WI38 (cell line): ENCODE measurements around the gene TMEM86B.

ENCODE experiments used
- H3K4me3 ChIP-seq: 2 replicates; pipeline ENCODE4 v1.5.1; 2011; ENCODE audit warnings: low read depth, mild to moderate bottlenecking, control low read depth, low read length
- CTCF ChIP-seq: IDR thresholded peaks from 2 replicates; pipeline ENCODE4 v1.5.1; 2012; ENCODE audit warnings: low read depth, mild to moderate bottlenecking, control low read depth, low read length

TMEM86B gene

GRCh38 chr19:55196803-55197202 is 31.8 kb downstream of the TMEM86B start:
- no peak overlapping the region for H3K4me3 ChIP-seq
- TF ChIP-seq CTCF, result no peak

- no peak overlapping the region for H3K4me3 ChIP-seq
- TF ChIP-seq CTCF, result no peak
Observed at GRCh38 chr19:55193481-55193880, 35.1 kb downstream of the TMEM86B start.

GRCh38 chr19:55189403-55189835 is 39.1 kb downstream of the TMEM86B start:
- TF ChIP-seq CTCF, result no peak
- no peak overlapping the region for H3K4me3 ChIP-seq

GRCh38 chr19:55188625-55189024 is 39.9 kb downstream of the TMEM86B start:
- no peak overlapping the region for H3K4me3 ChIP-seq
- no peak for TF ChIP-seq CTCF

- no peak for TF ChIP-seq CTCF
- no peak overlapping the region for H3K4me3 ChIP-seq
Observed at GRCh38 chr19:55186080-55186479, 42.5 kb downstream of the TMEM86B start.

GRCh38 chr19:55181740-55182139 is 46.8 kb downstream of the TMEM86B start:
- no peak overlapping the region for H3K4me3 ChIP-seq
- TF ChIP-seq CTCF, result no peak

- H3K4me3 ChIP-seq, result peak within 1 kb of the TSS; percentile 44
- no peak for TF ChIP-seq CTCF
Observed at GRCh38 chr19:55179606-55180484, 48.7 kb downstream of the TMEM86B start, which contains the start of gene SYT5. Gene SYT5 (minus strand): TSS chr19:55180289. CDS start chr19:55179041, 1,248 bp downstream.
